HG03558 (cell line): Measurements from ENCODE around the gene GPSM1.

Source experiments
- ATAC-seq: cut with Tn5 transposase; IDR thresholded peaks from one replicate; pipeline ENCODE4 v1.9.1; 2021; ENCODE audit warnings: moderate number of reproducible peaks; ENCODE audit not compliant: unreplicated experiment; ENCODE audit errors: extremely low read depth

GPSM1 gene

GRCh38 chr9:136370687-136371532 is 43.6 kb downstream of the GPSM1 start:
- ATAC-seq, result no peak

DNA sequence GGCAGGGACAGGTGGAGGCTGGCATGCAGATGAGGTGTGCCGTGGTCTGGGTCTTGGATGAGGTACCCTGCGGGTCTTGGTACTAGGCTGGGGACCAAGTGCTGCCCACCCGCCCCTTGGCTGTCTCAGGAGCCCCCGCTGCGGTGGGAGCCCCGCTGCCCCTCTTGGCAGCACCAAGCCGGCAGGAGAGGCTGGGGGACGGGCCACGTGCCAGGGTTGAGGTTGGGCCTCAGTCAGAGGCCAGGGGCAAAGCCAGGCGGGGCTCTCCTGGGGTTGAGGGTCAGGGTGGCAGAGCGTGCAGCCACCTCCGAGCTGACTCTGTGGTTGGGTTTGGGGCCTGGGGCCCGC is 44.2 kb downstream of the GPSM1 start:
- no peak for ATAC-seq

DNA sequence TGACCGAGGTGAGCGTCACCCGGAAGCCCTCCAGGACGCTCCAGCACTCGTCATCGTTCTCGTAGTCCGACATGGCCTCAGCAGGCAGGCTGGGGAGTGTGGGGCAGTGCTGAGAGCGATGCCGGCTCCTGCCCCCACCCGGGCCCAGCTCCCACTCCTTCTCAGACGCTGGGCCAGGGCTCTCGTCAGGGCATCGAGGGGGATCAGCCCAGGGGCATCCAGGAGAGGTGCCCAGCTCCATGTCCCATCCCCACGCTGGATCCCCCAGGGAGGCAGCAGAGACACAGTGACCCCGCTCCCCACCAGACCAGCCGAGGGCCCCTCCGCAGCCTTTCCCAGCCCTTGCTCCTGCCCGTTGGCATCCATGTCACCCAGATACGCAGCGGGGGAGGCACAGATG is 44.7 kb downstream of the GPSM1 start:
- ATAC-seq, result no peak

- ATAC-seq, result no peak
These were observed 45.4 kb downstream of the GPSM1 start for GRCh38 chr9:136372561-136373299.

- no peak for ATAC-seq
These were observed 46.2 kb downstream of the GPSM1 start, which contains the start of gene CARD9 for GRCh38 chr9:136373300-136374182. Gene CARD9, minus strand, starts transcription at chr9:136373669. Its CDS starts 1,591 bp downstream, at chr9:136372078.

- ATAC-seq, result no peak
These were observed 46.8 kb downstream of the GPSM1 start for GRCh38 chr9:136374183-136374575.

DNA sequence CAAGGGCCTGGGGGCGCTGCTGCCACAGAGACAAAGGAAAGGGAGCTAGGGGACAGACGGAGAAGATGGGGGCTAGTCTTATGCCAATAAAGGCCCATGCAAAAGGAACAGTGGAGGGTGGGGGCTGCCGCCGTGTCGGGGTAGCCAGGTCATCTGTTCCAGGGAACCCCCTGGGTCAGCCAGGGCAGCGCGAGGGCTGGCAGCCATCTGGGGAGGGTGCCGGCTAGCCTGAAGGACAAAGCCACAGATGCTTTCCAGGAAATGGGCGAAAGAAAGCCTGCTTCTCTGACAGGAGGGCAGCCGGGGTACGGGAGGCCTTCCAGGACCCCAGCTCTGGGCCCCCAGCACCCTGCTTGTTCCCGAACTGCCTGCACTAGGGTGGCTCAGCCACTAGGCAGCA is 47.8 kb downstream of the GPSM1 start:
- no peak for ATAC-seq

GRCh38 chr9:136376457-136376856 is 49.1 kb downstream of the GPSM1 start:
- ATAC-seq, result no peak

DNA sequence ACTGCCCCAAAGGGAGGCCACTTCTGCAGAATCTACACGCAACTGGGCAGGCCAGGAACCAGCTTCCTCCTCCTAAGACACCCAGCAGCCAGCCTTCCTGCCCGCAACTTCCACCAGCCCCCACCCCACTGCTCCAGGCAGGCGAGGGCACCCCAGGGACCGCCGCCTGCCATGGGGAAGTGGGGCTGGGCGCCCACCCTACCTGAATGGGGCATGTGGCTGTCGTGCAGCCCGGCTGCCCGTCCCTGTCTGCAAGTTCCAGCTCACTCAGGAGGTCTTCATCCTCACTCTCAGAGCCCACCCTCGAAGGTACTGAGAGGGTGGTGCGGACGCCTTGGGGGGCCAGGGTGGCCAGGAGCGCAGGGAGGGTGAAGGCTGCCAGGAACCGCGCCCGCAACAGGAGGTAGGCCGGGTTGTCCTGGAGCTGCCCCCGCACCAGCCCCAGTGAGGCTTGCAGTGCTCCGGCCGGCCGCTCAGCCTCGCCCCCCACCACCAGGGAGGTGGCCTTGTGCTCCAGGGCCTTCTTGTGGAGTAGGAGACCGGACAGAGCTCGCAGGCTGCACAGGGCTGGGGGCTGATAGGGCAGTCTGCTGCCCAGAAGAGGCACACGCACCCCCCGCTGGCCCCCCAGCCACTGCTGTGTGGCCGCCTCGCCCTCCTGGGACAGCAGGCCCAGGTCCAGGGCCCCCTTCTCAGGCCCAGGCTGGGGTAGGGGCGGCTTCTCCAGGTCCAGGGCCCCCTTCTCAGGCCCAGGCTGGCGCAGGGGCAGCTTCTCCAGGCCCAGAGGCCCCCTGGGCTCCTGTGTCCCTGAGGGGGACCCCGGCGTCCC is 50.2 kb downstream of the GPSM1 start:
- ATAC-seq, result no peak

- ATAC-seq, result no peak
These were observed 51.0 kb downstream of the GPSM1 start for GRCh38 chr9:136378170-136379002.

- no peak for ATAC-seq
These were observed 51.6 kb downstream of the GPSM1 start for GRCh38 chr9:136379003-136379287.

DNA sequence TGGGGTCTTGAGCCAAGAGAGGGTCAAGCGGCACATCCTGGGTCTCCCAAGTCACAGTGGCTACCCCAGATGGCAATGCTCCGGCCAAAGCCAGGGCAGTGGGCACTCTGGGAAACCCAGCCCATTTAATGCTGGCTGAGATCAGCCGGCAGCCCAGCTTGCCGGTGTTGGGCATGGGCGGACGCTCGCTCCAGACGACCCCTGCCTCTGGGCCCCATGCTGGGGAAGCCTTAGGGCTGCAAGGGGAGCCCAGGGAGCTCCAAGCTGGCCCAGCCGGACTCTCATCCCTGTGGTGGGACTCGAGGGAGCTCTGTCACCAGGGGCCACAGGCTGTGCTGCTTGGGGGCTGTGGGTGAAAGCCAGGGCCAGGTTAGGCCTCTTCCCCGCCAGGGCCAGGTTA is 52.1 kb downstream of the GPSM1 start:
- no peak for ATAC-seq

- no peak for ATAC-seq
These were observed 52.6 kb downstream of the GPSM1 start for GRCh38 chr9:136379891-136380290.

- ATAC-seq, result no peak
These were observed 53.0 kb downstream of the GPSM1 start for GRCh38 chr9:136380381-136380780.

- no peak for ATAC-seq
These were observed 54.0 kb downstream of the GPSM1 start for GRCh38 chr9:136381311-136381710.

DNA sequence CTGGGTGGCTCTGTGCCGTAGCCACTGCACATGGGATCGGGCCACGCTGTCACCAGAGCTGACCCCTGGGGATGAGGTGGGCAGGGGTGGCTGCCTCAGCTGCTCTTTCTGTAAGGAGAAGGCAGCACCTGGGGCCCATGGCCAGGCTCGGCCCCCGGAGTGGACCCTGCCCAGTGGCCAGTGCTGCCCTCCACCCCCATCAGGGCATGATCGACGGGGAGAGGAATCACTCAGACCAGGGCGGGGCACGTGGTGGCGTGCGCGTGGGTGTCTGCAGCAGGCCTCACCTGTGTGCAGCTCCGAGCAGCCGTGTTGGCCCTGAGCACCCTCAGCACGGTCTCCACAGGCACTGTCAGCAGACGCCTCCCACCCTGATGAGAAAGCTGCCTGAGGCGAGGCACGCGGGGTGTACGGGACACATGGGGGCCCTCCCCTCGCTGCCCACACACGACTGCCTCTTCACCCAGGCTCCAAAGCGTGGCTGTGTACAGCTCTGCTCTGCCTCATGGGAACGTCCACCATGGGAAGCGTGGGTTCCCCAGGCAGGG is 54.7 kb downstream of the GPSM1 start:
- no peak for ATAC-seq

DNA sequence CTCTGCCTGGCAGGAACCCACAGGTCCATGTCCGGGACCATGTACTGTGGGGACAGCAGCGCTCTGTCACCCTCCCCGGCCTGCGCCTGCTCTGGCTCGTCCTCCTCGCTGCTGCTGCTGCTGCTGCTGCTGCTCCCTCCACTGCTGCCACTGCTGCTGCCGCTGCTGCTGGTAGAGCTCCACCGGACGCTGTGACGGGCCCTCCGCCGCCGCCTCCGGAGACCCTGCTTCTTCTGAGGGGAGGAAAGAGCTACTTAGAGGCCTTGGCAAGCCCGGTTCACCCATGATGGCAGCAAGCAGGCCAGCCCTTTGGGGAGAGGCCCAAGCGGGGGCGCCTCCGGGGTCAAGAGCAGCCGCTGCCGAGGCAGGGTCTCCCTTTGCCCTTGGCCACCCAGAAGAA is 56.1 kb downstream of the GPSM1 start:
- no peak for ATAC-seq

- ATAC-seq, result no peak
These were observed 57.7 kb downstream of the GPSM1 start for GRCh38 chr9:136385015-136385414.

GRCh38 chr9:136386018-136386417 is 58.7 kb downstream of the GPSM1 start:
- no peak for ATAC-seq
